Measurements from ENCODE around the gene CAMTA1. TPM values are rescaled to one million over a fixed set of nuclear protein-coding genes. Genes with fewer than 3 reads are reported as not detected.

CAMTA1 gene
- total RNA-seq, 1 experiment from 2014 or later: 69.5 TPM

DNA sequence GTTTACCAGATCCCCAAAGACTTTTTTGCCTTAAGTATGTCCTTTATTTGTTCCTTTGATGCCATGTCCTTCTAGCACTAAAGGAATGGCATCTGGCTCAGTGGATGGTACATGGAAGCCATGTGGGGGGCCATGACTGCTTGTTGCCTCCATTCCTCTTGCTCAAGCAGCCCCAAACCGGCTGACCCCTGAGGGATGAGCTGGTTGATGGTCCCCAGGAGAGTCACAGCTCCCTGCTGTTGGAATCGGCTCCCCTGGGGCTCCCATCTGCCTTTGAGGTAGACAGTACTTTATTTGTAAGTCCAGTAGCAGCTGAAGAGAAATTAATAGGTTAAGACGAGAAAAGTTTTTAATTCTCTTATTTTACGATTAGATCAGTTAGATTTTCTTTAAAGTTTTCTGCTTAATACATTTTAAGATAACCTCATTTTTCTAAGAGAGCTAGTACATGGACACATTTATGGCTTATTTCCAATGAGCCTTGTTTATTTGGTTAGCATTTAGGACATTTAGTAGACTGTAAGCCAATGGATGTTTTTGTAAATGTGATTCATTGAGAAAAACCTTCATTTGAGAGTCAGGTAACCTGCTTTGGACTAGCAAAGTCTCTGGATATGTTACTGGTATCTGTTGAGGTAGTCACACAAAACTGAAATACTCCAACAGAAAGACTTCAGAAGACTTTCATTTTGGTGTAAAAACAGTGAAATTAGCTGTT lies 88.2 kb downstream of the CAMTA1 start:
- ChIA-PET RAD21 (ENCODE audit: low non-redundant PET in 1 of 2, low total read pairs in 2 of 2, uncharacterized antibody in 2 of 2, unreplicated experiment in 2 of 2) (no interaction called here), CTCF (no interaction called here), POLR2A (no interaction called here)
- no peak for ATAC-seq
- no TSS peak for BruUV-seq (replicated peaks)
- H2AFZ ChIP-seq (ENCODE audit: low read depth, low read length, poor library complexity, severe bottlenecking): no peak overlapping the region
- no peak overlapping the region for H3K4me3 ChIP-seq (replicated peaks in 1 of 2; ENCODE audit: low read depth in 1 of 2, low read length in 2 of 2)
- no peaks in the 10 kb centered on the region for H3K36me3 ChIP-seq (ENCODE audit: control insufficient read depth in 1 of 2, insufficient read depth in 2 of 2, low read length in 2 of 2)
- H3K27ac ChIP-seq (ENCODE audit: low read depth, low read length): no peak overlapping the region
- DNase-seq (ENCODE audit: low read depth, low spot score): no peak
- no peaks in the 10 kb centered on the region for H3K4me1 ChIP-seq (ENCODE audit: control insufficient read depth in 1 of 2, insufficient read depth in 2 of 2, low read length in 2 of 2)
- no peak overlapping the region for H3K9ac ChIP-seq (ENCODE audit: low read length)
- H3K4me2 ChIP-seq (ENCODE audit: low read length): no peak overlapping the region
- no peak for TF ChIP-seq EZH2phosphoT487 (IDR thresholded peaks at IDR 0.05; ENCODE audit: borderline replicate concordance)
- no peak for TF ChIP-seq JUND (IDR thresholded peaks at IDR 0.05)
- TF ChIP-seq, protein P1, sequence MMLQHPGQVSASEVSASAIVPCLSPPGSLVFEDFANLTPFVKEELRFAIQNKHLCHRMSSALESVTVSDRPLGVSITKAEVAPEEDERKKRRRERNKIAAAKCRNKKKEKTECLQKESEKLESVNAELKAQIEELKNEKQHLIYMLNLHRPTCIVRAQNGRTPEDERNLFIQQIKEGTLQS (IDR thresholded peaks at IDR 0.05): no peak
- no peak for TF ChIP-seq CBX3 (IDR thresholded peaks at IDR 0.05; ENCODE audit: low read depth)
- TF ChIP-seq SRF (IDR thresholded peaks at IDR 0.05; ENCODE audit: low read depth): no peak
- no peak for TF ChIP-seq CTCF (IDR thresholded peaks at IDR 0.05 in 2 of 3, conservative IDR thresholded peaks at IDR 0.05 in 1 of 3; ENCODE audit: borderline replicate concordance in 1 of 3, insufficient read depth in 1 of 3, low read depth in 2 of 3, low read length in 2 of 3)
- no peak for TF ChIP-seq ZNF274 (IDR thresholded peaks at IDR 0.05; ENCODE audit: low read depth, low read length)
- TF ChIP-seq POLR2A (IDR thresholded peaks at IDR 0.05; ENCODE audit: borderline replicate concordance, extremely low read depth, insufficient read depth, insufficient read length): no peak
- no peak for TF ChIP-seq YY1 (IDR thresholded peaks at IDR 0.05; ENCODE audit: extremely low read depth, insufficient replicate concordance, low read depth, low read length)
- TF ChIP-seq, protein P2, sequence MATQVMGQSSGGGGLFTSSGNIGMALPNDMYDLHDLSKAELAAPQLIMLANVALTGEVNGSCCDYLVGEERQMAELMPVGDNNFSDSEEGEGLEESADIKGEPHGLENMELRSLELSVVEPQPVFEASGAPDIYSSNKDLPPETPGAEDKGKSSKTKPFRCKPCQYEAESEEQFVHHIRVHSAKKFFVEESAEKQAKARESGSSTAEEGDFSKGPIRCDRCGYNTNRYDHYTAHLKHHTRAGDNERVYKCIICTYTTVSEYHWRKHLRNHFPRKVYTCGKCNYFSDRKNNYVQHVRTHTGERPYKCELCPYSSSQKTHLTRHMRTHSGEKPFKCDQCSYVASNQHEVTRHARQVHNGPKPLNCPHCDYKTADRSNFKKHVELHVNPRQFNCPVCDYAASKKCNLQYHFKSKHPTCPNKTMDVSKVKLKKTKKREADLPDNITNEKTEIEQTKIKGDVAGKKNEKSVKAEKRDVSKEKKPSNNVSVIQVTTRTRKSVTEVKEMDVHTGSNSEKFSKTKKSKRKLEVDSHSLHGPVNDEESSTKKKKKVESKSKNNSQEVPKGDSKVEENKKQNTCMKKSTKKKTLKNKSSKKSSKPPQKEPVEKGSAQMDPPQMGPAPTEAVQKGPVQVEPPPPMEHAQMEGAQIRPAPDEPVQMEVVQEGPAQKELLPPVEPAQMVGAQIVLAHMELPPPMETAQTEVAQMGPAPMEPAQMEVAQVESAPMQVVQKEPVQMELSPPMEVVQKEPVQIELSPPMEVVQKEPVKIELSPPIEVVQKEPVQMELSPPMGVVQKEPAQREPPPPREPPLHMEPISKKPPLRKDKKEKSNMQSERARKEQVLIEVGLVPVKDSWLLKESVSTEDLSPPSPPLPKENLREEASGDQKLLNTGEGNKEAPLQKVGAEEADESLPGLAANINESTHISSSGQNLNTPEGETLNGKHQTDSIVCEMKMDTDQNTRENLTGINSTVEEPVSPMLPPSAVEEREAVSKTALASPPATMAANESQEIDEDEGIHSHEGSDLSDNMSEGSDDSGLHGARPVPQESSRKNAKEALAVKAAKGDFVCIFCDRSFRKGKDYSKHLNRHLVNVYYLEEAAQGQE (IDR thresholded peaks at IDR 0.05; ENCODE audit: low read depth): no peak
- TF ChIP-seq POLR2AphosphoS5 (IDR thresholded peaks at IDR 0.05; ENCODE audit: low read depth, low read length): no peak
- no peak for TF ChIP-seq SP1 (IDR thresholded peaks at IDR 0.05; ENCODE audit: low read depth)
- TF ChIP-seq CEBPB (IDR thresholded peaks at IDR 0.05; ENCODE audit: low read depth): no peak
- no peak for TF ChIP-seq ELF1 (IDR thresholded peaks at IDR 0.05; ENCODE audit: borderline replicate concordance, low read depth)
- peaks cover 13% of the 10 kb centered on the region; the same call in 1 of the 2 replicates for H3K79me2 ChIP-seq (ENCODE audit: insufficient read depth, low read length)
- no peaks in the 10 kb centered on the region for H3K27me3 ChIP-seq (ENCODE audit: insufficient read depth, low read length)
- no peaks in the 10 kb centered on the region for H4K20me1 ChIP-seq (ENCODE audit: insufficient read depth)
- intact Hi-C loops (cut with micrococcal nuclease): no loop called here
- H3K9me2 ChIP-seq (ENCODE audit: insufficient read depth): no peaks in the 10 kb centered on the region
- no peaks in the 10 kb centered on the region for H3K9me3 ChIP-seq (ENCODE audit: control insufficient read depth in 1 of 2, insufficient read depth in 1 of 2, low read depth in 1 of 2, low read length in 2 of 2)

All from HCT116 (cell line).